Inflammatory macrophage treated with lipopolysaccharide for 4 hours (primary cell): Measurements from ENCODE around the gene CBX5.
"Not testable (repeated sequence)": the region's sequence is repeated elsewhere in the genome, so short reads cannot be mapped to it uniquely, and the experiment has no call there.

ENCODE experiments used
- DNase-seq: peaks from one replicate; pipeline ENCODE4 v3.0.0-alpha.2; 2020

Gene CBX5

DNA sequence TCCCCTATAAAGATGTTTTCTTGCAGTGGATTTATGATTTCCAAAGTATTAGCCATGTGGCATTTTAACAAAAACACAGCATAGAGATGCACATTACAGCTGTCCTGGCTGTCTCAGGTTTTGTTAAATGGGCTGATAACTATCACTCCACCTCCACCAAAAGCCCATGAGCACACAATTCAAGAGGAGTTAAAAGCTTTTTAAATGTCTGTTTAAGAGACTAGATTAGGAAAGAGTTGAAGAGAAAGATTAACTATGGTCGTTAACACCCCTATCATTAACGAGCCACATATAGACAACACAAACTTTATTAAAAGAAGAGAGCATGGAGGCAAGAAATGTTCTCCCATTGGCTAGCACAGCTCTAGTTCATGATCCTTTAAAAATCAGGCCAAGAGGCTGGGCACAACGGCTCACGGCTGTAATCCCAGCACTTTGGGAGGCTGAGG is 14.5 kb downstream of the CBX5 start:
- no peak for DNase-seq

DNA sequence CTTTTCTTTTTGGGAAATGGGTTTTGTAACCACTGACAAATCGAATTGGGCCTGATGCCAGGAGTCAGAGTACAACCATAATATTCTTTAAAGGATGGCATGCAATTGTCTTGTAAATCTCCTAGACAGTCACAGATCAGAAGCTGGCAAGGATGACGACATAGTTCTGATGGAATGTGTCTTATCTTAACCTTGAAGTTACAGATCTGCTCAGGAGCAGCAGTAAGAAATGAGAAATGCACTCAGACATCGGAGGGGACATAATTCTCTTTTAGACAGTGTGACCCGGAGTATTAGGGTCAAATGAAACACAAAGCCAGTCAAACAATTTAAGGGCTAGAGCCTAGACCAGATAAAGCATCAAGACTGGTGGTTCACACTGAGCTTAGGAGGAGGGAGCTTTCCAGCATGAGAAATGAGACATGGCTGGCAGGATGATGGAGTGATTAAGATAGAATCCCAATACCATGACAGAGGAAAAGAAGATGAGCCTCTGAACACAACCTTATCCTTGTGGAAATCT is 17.5 kb downstream of the CBX5 start:
- no peak for DNase-seq

DNA sequence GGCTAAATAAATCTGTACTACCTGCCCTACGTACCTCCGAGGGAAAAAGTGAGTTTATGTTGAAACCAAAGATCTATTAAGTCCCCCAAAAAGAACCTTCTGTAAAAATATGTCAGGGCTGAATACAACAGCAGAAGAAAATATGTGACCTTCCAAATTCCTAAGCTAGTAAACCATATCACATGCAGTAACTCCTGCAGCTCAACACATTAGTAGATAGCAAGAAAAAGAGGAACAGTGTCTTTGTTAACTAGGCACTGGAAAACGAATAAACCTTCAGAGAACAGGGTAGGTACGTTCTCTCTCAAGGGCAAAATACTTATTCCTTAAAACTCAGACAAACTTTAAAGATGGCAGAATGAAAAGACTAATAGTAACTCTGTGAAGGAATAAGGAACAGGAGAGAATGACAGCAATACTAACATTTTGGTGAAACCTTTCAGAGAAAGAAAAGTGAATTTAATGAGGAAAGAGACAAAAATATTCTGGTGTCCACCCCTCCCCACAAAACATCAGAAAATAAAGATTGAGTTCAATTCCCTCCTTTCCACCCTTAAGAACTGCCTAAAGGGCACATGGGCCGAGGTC is 18.0 kb downstream of the CBX5 start:
- DNase-seq, result no peak

DNA sequence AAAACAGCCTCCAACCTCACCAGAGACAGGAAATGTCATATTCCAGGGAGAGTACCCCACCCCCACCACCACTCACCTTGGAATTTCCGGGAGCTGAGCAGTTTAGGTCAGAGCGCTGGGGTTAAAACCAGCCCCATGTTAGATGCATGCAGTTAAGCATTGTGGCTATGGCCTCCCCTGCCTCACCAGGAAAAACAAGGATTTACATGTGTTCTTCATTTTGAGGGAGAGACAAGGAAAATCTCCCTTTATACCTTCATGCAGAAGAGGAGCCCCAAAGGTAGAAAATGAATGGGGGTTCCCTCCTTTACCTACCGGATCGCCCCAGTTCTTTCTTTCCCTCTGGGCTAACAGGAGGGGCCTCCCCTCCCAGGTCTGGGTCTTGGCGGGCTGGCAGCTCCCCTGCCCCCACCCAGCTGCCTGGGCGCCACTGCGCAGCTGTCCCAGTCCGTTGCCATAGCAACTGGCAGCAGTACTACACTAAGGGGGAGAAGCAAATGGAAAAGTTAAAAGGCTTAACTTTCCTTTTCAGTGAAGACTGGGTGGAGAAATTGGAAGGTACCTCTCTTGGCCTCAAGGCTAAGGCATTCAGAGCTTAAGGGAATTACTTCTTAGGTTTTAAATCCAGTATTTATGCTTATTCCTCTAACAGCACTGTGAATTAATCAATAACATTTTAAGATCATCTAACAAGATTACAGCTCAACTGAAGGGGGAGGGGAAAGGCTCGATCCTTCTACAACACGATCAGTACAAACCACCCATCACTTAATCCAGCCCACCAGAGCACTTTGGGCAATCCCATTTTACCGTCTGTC is 20.5 kb downstream of the CBX5 start:
- peak; percentile 38 for DNase-seq

DNA sequence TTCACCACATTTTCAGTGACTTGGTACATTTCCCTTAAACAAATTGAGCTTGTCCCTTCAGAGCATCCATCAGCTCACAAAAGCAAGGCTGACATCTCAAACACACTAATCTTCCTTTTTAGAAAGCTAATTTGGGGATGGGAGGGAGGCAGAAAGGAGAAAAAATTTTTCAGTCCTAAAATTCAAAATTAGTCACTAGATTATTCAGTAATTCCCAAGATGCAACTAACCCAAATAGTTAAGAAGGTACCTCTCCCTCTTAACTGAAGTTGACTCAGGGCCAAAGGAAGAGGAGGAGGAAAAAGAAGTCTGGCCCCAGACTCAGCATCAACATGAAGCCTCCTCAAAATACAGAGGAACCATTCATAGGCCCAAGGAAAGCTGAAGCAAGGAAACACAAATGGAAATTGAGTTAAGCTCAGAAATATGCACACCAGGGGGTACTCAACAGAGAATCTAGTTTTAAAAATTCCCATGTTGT is 21.7 kb downstream of the CBX5 start:
- no peak for DNase-seq

DNA sequence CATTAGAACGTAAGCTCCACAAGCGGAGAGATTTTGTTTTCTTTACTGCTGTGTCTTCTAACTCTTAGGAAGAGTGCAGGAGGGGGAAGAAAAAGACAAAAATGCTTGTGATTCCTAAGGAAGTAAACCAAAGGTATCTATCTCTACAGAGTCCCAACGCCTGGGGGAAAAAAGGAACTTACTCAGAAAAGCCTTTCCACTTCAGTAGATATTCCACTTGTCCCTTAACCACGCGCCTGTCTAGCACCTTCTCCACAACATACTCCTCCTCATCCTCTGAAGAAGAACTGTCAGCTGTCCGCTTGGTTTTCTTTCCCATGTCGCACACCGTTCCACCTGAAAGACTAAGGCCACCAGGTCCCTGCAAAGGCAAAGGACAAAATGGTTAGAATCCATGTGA is 22.6 kb downstream of the CBX5 start:
- no peak for DNase-seq

DNA sequence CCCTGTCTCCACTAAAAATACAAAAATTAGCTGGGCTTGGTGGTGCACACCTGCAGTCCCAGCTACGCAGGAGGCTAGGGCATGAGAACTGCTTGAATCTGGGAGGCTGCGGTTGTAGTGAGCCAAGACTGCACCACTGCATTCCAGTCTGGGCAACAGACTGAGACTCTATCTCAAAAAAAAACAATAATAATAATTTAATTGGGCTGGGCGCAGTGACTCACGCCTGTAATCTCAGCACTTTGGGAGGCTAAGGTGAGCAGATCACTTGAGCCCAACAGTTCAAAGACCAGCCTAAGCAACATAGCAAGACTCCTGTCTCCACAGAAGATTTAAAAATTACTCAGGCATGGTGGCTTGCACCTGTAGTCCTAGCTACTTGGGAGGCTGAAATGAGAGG is 26.7 kb downstream of the CBX5 start:
- DNase-seq, result no peak

DNA sequence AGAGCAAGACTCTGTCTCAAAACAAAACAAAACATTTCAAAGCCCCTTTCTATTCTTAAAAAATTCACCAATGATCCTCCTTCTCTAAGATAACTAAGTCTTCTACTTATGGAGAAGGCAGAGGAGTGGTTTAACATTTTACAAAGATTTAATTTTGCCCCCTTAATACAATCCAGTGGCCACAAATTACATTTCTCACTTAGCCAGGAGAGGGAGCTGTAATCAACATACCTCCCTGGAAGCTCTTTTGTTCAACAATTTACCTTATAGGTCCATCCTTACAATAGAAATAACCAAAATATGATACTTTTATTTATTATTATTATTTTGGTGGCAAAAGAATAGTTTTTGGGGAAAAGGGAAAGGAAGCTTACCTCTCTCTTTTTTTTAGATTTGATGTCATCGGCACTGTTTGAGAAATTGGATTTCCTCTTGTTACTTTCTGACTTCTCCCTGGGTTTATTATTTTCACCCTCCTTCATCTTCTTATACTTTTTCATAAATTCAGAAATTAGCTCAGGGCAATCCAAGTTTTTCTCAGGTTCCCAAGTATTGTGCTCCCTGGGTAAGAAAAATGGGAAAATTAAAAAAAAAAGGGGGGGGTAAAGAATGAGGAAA is 28.1 kb downstream of the CBX5 start:
- DNase-seq, result peak; percentile 56

DNA sequence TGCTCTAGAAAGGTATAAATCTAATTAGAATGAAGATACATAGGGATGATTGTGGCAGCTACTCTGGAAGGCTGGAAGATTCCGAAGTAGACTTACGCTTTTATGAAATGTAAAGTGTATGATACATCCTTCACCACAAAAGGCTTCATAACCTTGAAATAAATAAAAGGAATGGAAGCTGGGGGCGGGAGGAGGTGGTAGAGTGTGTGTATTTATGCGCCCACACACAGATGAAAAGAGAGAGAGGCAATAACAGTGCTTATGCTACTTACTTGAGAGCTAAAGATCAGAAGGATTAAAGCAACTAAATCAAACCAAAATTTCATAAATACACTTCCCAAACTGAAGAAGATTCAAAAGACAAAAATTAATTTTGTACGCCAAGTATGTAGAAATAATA is 30.4 kb downstream of the CBX5 start:
- no peak for DNase-seq

DNA sequence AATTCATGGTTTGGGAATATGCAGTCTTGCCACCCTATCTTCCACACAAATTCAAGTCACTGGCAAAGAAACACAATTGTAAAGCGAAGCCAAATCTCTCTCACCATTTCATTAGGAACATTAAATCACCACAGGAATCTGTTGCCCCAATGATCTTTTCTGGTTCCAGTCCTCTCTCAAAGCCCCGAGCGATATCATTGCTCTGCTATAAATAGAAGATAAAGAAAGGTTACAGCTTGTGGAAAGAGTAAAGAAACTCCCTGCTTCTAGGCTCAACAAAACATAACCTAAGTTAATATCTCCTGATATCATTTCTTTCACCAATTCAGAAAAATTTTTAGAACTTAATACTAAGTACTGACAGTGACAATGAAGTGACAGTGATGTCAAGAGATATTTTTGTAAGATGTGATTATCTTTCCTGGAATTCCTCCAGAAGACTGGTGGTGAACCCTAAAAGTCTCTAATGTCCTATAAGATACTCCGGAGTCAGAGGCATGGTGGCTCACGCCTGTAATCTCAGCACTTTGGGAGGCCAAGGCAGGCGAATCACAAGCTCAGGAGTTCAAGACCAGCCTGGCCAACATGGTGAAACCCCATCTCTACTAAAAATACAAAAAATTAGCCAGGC is 33.8 kb downstream of the CBX5 start:
- DNase-seq, result no peak

DNA sequence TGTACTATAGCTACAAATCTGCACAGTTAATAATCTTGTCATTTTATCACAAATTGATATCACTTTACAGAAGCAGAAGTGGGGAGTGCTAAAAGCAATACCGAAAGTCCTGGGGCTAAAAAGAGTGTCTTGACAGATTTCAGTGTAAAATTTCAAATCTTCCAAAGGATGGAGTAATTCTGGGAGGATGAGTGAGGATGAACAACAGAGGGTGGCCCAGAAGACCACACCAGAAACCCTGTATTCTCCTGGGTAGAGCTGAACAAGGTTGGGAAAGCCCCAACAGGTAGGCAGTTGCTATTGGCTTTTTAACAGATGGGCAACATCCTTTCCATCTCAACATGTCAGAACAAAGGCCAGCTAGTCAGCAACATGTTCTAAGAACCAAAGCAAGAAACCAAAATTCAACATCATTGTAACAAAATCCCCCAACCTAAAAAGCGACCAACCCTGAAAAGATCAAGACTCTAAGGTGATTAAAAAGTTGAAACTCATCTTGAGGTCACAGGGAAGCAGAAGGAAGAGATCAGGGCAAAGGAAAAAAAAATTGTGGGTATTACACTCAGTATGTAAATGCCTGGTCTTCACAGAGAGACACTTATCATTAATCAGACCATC is 38.8 kb downstream of the CBX5 start:
- no peak for DNase-seq

DNA sequence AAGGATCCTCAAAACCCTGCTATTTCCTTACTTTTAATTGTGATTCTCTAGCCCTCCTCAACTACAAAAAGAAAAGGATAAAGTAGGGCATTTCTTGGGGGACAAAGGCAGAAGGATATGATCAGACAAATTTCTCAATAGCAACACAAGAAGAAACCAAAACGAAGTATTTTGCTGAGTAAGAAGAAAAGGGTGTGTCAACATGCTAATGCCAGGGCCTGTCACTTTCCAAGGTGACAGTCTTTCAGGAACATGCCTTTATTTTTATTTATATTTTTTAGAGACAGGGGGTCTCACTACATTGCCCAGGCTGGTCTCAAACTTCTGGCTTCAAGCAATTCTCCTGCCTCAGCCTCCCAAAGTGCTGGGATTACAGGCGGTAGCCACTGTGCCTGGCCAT is 39.8 kb downstream of the CBX5 start:
- DNase-seq, result peak; percentile 61

DNA sequence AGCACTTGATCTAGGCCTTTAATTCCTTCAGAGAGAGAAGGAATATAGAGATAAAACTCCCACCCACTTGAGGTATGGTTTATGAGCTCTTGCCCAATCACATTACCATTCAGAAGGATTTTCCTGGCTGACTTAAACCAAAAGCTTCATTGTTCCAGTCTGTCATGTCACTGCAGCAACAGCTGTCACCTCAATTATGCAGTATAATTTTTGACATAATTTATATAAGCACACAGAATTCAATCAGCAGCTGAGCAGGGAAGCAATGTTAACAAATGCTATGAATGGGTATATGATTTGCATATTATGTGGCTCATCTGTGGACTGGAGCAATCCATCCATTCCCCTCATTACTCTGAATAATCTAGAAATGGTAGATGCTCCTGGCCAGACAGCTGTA is 40.3 kb downstream of the CBX5 start:
- DNase-seq, result peak; percentile 5

DNA sequence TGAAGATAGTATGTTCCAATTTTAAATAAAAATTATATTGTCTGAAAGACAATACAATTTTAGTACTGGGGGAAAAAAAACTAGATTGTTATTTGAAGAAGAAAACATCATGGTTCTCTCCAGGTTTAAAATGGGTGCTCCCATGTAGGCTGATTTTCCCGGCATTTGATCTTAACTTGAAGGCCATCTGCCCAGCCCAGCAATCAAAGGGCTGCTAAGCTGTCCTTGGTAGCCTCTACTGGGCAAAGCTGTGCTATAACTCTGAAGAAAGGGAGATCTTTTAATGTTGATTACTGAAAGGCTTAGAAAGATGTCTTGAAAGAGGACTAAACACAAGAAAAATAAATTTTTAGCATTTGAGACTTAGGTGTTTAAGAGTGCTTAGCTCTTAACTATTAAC is 41.4 kb downstream of the CBX5 start:
- DNase-seq, result no peak

DNA sequence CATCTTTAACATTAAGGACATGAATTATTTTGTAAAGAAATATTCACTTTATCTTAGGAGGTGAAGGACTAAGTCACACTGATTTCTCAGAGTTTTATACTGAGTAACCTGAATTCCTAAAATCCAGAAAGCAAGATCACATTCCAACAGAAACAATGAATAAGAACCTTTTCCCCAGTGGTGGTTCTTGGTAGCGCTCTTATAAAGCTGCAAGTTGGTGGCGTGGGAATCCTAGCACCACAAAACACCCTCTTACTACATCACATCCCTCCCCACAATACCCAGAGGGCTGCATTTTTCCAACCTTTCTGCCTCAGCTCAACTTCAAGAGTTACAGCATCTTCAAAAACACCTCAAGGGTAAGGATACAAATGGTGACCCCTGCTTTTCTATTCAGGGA is 47.1 kb downstream of the CBX5 start:
- no peak for DNase-seq

DNA sequence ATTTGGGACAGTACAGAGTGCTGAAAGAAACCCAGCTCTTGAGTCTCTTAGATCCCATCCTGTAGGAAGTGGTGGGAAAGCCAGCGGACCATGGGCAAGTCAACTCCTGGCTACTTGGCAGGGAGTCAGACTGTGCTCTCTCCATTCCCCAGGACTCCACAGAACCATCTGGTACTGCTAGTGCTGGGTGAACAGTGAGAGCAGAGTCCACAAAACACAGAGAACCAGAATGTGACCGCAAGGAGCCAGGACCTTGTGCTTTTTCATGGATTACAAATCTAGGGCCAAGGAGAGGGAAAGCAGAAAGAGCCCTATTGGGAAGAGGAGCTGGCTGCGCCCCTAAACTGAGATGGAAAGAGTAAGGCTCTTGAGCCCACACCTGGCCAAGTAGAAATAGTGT is 48.7 kb downstream of the CBX5 start:
- not testable (repeated sequence) for DNase-seq

DNA sequence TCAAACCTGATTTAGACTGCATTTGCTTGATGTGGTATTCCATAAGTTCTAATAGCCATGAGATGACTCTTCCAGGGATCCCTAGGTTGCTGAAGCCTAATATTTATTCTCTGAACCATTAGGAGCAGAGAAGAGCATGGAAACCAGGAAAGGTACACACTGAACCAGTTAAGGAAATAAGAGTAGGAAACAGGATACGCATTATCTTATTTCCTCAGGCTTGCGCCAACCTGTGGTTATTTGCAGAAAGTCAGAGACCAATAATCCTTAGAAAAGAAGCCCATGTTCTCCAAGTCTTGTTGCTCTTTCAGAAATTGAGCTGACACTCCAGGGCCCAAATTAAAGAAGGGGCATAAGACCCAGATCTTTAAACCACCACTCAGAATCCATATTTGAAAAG is 49.4 kb downstream of the CBX5 start:
- DNase-seq, result no peak

DNA sequence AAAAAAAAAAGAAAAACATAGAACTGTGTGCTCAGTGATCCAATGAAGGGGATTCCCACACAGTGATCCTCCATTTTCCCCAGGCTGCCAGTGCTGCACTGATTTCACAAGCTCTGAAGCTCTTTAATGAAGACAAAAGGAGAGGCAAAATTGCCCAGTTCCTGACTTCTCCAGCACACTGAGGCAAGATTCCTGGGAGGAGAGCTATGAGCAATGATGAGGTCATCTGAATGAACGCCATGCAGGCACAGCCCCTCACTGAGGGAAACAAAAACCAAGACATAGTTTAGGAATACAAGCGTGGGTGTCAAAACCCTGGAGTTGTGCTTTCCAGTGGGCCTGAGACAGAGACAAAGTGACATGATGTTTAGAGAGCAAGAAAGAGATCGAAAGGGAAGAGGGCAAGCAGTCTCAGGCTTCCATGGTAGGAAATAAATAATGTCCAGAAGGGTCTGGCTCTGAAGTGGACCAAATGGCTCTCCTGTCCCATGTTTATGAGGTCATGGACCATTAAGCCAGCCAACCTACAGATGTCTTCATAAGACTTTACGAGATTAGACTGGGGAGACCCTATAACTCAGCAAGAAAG is 50.2 kb downstream of the CBX5 start:
- peak; percentile 80 for DNase-seq

DNA sequence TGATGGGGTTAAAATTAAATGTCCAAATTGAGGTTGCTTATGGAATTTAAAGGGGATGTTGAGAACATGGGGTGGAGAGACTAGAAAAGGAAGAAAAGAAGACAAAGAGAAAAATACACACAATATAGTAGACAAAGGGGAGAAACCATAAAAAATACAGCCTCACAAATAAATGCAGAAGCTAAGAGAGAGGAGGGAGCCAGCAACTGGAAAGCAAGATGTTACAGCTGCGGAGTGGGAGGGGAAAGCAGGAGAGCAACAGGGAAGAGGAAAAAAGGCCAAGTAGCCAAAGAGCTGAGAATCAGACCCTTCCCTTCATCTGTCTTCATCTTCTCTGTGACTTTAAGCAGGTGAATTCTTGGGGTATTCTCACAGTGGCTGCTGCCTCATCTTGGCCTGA is 51.5 kb downstream of the CBX5 start:
- peak; percentile 8 for DNase-seq

DNA sequence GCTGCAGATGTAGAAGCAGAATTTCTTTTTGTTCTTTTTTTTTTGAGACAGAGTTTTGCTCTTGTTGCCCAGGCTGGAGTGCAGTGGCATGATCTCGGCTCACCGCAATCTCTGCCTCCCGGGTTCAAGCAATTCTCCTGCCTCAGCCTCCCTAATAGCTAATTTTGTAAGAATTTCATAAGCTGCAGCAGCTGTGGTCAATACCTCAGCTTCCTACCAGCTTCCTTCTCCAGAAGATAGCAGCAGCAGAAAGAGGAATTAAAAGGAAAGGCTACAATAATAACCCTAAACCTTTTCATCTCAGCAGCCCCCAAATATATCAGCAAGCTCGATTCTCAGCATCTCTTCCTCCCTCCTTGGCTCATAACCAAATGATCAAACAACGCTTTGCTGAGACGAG is 52.0 kb downstream of the CBX5 start:
- peak; percentile 27 for DNase-seq

DNA sequence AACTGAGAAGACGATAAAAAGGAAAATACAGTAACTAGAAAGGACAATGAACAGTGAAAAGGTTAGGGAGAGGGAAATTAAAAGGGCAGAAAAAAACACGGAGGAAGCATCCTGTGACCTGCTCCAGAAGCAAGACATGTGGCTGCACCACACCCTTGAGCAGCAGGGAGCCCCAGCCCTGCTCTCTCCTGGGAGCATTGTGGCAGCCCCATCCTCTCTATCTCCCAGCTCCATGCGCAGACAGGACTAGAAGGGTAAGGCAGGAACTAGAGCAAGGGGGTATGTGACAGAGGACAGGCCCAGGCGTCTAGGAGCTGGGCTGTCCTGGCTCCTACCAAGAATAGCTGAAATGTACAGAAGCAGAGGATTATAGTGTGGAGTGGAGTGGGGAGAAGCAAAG is 52.5 kb downstream of the CBX5 start:
- DNase-seq, result no peak

DNA sequence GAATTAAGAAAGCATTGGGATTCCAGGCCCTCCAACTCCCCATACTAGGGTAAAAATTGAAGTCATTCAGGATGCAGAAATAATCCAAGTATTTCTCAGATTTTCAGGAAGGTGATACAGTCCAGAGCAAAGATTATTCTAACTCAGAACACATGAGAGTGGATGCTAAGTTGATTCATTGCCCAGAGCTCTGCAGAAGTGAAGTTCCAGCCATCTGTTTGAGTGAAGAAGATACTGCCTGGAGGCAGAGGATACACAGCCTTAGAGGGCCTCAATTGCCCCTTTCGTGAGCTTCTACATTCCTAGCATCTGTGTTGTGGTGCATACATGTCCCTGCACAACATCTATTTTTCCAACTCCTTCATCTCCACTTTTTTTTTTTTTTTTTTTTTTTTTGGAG is 54.3 kb downstream of the CBX5 start:
- no peak for DNase-seq

DNA sequence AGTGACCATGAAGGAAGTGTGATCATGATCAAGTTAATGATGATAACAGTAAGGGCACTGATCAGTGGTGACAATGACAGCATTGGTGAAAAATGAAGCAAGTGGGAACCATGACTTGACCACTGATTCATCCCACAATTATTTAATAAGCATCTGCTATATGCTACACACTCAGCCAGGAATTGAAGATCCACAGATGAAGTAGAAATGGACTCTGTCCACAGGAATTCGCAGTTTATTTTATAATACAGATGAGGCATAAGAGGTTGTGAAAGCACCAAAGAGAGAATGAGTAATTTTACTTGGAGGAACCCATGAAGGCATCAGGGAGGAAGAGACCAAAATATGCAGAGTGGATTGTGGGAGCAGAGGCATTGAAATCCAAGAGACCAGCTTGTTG is 57.3 kb downstream of the CBX5 start:
- DNase-seq, result peak; percentile 30
